CD4-positive, alpha-beta T cell treated with Interleukin-10 for 1 hour (primary cell): ENCODE results near the gene HDAC9.
A peak's percentile ranks its signal among the peaks of the same experiment; 100 is the strongest.

Source experiments
- DNase-seq: peaks from one replicate; pipeline ENCODE4 v3.0.0-alpha.2; 2020

Gene HDAC9

DNA sequence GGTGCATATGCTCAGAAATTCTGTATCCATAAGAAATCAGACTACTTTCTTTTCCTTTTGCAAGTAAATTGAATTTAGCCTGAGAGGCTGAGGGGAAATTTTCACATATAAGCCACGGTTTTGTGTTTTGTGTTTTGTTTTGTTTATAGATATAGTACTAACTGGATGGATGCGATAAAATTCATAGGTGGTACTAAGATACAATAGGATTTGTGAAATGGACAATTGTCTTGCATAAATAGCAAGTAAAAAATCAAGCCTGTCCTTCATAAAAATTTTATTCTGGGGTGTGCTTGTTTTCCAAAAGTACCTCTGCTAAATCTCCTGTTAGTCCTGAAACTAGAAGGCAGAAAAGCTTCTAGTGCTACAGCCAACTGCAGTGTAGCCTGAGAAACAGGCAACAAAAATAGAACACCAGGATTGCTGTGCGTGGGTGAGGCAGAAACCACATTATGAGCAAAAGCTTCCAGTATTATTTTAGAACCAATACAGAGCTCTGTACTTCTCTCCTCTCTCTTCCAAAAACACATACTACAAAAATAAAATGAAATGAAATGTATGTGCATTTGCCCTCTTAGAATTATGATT lies 634 bp upstream of the HDAC9 start:
- no peak for DNase-seq

DNA sequence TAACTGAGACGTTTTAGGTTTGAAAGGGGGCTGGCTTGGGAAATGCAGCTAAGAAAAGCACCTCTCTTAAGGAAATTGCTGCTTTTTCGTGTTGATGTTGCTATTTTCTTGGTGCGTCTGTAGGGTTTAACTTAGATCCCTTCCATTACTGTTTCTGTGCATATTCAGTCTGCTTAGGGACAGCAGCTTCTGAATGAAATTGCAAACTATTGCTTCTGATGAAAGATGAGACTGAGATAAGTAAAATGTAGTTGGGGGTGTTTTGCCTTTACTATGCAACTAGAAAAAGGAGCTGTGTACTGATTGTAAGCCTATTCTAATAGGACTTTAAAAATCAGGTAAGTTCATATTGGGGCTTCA lies 772 bp downstream of the HDAC9 start:
- DNase-seq: no peak

DNA sequence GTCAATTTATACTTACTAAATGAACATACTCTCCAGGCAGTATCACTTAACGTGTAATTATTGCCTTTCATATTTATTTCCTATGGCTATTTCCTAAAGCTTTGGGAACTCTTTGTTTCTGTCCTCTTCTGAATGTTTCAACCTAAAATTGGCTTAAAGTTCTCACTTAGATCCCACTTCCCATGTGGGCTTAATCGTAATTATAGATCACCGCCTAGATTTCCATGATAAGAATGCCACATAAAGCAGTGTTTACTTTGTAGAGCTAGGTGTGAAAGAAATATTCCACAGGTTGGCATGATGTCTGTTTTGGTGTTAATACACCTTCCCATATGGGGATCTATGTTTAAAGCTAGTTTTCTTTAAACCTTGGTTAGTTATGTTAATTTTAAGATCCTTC lies 1.5 kb downstream of the HDAC9 start:
- DNase-seq: no peak

DNA sequence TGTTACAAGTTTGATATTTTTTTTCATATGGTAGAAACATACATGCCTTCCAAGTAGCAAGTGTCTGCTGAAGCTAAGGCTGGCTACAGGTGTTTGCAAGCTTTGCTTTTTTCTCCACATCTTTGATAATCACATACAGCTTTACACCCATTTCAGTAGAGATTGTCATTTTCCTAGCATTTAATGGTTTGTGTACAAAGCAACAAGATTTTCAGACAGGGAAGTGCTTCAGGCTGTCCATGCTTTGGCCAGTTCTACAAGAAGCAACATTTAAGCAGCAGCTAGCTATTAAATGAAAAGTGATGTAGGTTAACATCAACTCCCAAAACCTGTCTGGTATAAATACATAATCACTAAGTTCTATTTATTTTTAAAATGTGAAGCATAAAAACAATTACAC lies 2.3 kb downstream of the HDAC9 start:
- no peak for DNase-seq

DNA sequence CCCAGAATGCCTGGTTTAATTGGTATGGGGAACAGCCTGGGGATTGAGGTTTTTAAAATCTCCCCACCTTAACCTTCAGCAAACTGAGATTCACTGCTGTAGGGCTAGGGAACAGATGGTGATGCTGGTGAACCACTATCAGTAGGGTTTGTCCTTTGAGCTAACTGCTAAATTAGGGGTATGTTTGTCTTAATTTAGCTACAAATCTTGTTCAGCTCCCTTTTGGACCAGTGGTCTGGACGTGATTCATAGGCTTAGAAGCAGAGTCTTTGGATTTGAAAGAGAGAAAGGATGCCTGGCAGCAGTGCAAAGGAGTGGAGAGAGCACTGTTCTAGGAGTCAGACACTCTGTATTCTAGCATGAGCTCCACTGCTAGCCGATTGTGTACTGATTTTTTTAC lies 2.8 kb downstream of the HDAC9 start:
- no peak for DNase-seq

DNA sequence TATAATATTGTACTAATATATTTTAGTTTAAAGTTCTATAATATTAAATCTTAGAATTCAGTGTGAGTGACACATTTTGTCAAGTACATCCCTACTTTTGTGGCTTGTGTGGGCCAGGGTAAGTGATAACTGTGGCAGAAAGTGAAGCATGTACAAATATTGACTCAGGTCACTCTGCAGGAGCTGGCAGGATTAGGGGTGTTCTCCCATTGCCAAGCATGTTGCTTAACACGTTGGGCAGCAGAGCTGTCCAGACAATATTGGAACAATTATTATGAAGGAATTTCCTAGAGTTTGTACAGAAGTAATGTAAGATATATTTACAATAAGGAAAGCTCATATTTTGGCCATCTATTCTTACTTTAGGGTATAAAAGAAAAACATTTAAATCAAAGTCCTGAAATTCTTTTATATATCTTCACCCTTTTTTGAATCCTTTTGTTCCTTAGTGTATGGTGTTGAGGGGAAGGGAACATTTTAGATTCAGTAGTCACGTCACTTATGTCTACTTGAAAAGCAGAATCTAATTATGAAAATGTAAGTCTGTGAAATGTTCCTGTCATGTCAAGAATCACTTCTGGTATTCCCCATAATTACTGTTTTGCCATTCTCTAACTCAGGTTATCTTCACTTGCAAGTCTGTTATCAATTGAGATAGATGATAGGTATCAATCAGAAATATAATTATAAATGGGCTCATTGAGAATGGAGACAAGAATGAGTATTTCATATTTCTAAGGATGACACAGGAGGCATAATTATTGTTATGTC lies 4.0 kb downstream of the HDAC9 start:
- no peak for DNase-seq

DNA sequence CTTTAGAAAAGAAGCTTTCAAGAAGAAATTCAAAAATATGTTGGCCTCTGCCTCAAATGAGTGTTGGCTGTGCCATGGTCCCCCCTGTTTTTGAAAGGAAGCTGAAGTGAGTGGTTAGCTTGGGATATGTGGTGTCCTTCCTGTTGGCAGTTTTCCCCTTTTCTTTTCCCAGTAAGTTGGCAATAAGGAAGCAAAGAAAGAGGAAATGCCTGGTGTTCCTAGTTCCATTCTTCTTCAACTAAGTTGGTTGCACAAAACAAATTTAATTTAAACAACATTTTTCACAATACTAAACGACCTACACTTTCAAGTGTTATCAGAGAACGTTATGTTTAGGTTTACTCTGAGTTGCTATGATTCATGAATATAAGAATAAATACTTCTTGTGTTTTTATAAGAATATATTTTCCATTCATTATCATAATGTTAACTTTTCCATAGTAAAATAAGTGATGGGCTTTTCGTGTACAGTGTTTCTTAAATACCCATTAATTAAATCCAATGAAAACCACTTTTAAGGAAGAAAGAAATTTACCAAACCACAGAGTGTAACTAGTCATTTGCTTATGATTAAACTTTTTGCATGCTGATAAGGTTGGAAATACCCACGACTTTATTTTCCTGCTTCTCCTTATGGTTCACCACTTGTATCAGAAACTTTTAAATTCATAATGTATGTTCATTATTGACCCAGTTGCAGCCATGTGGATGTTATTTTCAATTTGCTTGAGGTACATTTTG lies 7.7 kb downstream of the HDAC9 start:
- no peak for DNase-seq

DNA sequence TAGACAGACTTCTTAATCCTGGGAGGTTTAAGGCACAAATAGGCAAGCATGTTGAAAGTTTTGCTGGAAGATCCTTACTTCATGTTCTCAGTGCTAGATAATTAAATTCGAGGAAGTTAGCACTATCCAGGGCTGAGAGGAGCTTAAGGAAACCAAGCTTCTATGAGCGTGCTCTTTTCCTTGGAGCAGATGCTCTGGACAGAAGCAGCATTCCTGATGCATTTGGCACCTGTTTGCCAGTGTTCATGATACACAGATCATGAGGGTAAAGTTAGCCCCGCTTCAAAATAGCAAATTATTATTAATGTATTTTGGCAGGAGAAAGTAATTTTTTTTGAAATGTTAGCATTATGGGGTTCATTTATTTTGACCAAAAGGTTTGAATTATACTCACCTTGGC lies 9.4 kb downstream of the HDAC9 start:
- no peak for DNase-seq

DNA sequence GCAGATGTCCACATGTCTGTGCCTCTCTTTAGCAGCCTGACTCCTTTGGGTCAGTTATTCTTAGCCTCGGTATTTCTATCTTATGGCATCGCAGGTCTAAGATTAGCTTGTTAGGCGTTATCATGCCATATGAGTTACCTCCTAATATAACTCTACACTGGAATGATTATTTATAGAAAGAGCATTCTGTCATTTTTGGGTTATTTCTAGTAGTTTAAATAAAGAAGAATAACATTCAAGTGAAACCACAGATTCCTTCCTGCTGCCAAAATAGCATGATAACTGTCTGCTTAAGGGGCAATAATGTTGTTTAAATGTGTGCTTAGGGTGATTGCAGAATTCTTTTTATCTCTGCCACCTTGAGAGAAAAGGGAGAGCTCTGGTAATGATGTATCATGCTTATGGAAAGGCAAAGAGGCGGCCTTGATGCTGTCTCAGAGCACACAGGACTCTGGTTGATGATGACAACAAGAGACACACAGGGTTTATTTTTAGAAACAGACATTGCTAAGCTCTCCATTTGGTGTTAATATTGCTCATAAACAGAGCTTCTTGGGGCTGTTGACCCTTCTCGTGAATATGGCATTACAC lies 10.4 kb downstream of the HDAC9 start:
- DNase-seq: no peak

DNA sequence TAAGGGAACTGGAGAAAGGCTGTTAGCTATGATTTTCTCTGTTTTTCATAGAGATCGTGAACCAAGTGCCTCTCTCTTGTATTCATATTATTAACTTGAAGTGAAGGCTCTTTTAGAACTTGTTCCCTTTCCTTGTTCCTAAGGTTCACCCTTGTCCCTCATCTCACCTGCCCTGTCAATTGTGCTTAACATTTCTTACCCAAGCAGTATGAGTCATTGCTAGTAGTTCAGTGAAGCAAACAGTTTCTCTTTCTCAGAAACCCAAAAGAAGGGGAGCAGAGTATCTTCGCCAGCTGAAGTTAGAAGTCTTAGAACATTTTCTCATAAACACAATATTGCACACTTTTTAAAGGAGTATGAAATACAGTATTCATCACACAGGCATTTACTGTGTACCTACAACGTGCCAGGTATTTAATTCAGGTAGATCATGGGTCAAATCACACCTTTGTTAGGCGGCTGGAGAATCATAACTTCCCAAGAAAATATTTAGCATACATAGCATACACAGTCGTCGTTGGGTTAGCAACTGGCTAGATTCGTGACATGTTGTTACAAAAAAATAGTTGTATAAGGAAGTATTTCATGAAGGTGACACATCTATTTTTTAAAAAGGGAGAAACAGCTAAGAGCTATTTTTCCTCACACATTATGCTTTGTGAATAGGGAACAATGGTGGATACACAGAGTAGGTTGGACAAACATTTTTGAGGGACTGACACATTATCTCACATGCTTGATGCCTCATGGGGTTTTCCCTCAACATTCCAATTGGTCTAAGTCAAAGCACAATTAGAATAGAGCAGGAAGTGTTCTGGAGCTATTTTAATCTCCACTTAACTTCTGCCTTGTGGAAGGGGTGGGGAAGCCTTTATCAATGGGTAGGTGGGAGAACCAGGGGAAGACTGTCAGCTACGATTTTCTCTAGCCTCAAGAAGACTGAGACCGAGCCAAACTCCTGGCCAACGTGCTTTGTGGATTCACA lies 13.2 kb downstream of the HDAC9 start:
- peak; percentile 11 for DNase-seq

DNA sequence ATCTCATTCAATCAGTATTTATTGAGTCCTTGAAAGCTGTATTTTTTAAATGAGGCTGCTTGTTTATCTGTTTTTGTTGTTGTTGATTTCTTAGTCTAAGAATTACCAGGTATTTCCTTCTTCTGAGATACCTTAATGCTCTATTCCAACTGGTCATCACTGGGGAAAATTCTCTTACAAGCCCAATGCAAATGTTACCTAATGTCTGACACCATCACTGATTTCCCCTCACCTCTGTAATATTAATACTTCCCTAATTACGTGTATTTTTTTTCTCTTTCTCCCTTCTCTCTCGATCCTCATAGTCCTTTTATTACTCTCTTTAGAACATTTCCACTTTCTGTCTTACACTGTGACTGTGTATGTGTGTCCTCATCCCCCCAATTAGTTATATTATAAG lies 13.9 kb downstream of the HDAC9 start:
- no peak for DNase-seq

DNA sequence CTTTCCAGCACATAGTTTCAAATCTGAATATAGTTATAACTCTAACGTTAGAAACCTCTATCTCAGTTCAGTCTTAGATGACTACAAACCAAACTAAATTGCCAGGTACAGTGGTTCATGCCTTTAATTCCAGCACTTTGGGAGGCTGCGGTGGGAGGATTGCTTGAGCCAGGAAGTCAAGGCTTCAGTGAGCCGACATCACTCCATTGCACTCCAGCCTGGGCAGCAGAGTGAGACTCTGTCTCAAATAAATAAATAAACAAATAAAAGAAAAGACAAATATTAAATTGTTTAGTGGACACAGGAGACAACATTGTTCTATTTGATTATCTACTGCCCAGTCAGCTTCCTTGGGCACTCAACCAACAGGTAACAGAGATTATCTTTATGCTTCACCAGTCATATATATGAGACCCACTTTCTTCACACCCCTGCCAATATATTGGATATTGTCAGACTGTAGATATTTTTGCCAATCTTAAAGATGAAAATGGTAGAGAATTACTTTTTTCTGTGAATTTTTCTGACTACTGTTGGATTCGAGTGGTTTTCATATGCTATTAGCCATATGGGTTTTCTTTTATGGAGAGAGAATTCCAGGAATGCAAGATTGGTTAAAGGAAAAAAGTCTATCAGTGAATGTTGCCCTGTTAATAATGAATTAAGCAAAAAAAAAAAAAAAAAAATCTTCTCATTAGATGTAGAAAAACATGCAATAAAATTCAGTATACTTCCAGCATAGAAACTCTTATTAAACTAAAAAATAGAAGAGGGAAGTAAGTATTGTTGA lies 16.0 kb downstream of the HDAC9 start:
- DNase-seq: no peak

DNA sequence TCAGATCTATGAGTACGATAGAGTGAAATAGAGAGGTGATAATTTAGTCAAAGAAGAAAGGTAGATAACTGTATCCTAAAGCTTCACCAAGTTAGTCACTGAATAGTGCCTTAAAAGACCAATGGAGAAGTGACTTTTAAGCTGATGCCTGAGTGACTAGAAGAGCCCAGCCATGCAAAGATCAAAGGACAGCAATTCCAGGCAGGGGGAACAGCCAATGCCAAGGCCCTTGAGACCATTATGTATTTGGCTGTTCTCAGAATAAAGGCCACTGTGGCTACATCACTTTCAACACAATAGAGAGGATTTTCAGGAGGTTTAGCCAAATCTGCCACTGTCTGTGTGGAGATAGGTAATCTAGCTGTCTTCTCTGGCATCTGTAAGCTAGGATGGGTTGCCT lies 17.8 kb downstream of the HDAC9 start:
- no peak for DNase-seq

DNA sequence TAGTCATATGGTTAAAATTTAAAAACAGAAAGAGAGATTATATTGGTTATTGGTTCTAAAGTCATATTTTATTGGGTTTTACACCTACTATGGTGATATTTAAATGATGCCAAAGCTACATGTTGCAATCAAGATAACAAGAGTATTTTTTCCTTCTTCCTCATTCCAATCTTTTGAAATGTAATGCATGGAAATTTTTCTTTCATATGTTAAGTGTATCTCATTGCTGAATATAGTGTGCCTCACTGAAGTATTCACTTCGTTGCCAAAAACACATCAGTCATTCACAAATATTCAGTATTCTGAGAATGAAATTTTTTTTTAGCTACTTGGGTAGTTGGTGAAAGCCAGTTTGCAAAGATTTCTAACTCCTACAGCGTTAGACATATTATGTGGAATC lies 19.5 kb downstream of the HDAC9 start:
- DNase-seq: no peak

DNA sequence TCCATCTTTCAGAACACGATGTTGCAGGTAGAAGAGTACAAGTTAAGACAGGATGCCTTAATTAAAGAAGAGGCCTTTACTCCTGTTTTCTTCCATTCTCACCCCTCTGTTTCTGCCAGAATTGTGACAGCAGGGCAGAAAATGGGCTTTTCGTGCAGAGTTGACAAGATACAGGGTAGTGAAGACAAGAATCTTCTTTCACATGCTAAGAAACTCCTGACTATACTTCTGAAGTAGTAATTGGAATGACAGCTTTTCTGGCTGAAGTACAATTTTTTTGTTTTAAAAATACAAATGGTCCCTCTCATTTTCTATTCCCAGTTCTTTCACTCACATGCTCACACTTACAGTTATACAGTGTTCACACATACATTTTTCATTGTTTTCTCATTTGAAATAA lies 22.1 kb downstream of the HDAC9 start:
- DNase-seq: no peak

DNA sequence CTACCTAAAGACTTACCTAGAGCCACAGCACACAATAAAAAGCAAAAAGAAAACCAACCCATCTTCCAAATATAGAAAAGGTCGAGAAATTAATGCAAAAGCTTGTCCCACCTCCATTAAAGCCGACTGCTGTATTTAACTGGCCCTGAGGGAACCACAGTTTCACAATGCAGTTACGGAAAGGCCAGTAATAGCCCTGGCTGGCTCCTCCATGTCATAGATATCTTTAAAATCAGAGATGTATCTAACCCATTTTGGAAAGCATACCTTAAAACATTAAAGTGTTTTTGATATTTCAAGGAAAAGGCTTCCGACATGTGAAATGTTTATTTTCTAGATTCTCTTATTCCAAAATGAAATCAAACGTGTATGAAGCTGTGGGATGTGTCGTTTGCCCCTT lies 23.0 kb downstream of the HDAC9 start:
- DNase-seq: no peak

DNA sequence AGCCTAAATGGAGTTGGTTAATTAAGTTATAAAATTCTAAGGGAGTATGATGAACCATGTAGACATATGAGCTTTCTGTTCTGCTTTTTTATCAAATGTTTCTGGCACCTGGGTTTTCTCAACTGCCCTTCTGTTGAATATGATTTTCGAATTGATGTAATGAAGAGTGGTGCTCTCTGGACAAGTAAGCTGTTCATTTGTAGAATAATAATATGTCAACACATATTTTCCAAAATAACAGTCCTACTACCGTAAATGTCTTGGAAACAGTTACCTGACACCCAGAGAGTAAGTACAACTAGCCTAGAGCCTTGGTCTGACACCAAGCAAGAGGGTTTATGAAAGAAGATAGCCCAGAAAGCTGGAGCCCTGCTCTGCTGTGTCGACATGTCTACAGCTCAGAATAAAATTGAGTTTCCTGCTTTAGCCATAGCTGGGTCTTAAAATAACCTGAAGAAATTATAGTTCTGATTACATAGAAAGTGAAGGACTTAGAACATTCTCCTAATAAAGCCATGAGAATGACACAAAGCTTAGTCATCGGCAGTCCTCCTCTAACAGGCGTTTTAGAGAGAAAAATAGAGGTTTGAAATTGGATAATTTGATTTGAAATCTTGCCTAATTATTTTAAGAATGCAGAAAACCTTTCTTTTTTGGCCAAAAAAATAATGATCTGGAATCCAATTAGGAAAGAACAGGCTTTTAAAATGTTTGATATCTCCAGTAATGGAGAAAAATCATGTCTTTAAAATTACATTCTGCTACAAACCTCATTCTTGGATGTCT lies 25.1 kb downstream of the HDAC9 start:
- no peak for DNase-seq

DNA sequence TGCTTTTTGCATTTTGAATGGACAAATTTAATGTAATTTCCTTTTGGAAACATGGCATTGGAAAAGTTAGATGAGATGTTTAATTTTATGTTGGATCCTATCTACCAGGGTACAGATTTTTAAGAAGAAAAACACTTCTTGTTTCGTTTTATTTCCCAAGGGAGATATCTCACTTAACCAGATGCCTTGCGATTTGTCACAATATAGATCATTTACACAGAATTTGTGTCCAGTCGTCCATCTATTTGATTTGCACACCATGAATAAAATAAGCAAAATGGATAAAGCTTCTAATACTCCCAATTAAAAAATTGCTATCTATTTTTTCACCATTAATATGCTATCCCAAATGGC lies 25.7 kb downstream of the HDAC9 start:
- no peak for DNase-seq

DNA sequence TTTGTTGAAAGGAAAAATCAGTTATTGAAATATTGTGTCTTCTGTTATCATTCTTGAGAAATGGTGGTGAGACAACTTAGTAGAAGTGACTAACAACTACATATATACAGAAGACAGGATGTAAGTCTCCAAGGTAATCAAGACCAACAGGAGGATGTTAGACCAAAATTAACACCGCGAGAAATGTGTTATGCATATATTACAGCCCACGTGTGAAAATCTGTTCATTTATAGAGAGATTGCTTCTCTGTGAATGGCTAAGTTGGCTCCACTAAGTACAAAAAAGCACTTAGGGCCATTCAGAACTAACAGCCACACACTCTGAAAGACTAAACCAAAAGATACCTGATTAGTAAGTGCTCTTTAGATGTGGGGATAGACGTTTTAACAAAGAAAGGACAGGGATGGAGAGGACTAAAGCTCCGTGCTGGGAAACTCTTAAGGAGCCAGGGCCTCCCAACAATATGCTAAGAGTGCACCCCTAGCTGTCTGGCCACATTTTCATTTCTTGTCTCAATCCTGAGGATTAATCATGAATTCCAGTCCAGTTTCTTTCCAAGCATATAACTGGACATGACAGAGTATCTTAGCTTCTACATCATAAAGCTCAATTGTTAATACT lies 26.5 kb downstream of the HDAC9 start:
- peak; percentile 8 for DNase-seq

DNA sequence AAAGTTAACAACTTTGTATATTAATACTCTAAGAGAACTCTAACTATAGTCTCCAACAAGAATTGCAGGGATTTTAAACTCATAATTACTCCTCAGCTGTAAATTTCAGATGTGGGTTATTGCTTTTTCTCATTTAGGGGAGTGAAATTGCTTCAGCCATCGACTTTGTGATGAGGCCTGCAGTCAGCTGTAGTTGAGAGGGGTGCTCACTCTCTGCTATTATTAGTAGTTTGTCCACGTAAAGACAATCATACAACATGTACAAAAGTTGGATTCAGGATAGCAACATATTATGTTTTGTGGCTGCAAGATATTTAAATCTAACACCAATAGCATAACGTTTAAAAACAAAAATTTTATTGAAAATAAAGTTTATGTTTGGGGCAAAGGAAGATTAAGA lies 28.7 kb downstream of the HDAC9 start:
- no peak for DNase-seq
